Ramos (cell line): ENCODE data around the gene TACC2.
"Not testable (repeated sequence)": the region's sequence is repeated elsewhere in the genome, so short reads cannot be mapped to it uniquely, and the experiment has no call there.

Source experiments
- in situ Hi-C: fragments of 300-500 bp; cut with MboI; formaldehyde crosslinking; loops from one replicate; pipeline ENCODE4 v1.14.3; 2022; ENCODE audit warnings: low sequenced_read_pairs; ENCODE audit not compliant: unreplicated experiment

The TACC2 gene

DNA sequence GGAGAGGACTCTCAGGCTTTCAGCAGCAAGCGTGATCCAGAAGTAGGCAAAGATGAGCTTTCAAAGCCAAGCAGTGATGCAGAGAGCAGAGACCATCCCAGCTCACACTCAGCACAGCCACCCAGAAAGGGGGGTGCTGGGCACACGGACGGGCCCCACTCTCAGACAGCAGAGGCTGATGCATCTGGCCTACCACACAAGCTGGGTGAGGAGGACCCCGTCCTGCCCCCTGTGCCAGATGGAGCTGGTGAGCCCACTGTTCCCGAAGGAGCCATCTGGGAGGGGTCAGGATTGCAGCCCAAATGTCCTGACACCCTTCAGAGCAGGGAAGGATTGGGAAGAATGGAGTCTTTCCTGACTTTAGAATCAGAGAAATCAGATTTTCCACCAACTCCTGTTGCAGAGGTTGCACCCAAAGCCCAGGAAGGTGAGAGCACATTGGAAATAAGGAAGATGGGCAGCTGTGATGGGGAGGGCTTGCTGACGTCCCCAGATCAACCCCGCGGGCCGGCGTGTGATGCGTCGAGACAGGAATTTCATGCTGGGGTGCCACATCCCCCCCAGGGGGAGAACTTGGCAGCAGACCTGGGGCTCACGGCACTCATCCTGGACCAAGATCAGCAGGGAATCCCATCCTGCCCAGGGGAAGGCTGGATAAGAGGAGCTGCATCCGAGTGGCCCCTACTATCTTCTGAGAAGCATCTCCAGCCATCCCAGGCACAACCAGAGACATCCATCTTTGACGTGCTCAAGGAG lies 95.5 kb downstream of the TACC2 start:
- in situ Hi-C loops = no loop called here

DNA sequence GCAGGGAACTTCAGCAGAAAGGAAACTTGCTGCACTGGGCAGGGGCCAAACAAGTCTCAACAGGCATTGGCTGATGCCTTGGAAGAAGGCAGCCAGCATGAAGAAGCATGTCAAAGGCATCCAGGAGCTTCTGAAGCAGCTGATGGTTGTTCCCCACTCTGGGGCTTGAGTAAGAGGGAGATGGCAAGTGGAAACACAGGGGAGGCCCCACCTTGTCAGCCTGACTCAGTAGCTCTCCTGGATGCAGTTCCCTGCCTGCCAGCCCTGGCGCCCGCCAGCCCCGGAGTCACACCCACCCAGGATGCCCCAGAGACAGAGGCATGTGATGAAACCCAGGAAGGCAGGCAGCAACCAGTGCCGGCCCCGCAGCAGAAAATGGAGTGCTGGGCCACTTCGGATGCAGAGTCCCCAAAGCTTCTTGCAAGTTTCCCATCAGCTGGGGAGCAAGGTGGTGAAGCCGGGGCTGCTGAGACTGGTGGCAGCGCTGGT lies 96.5 kb downstream of the TACC2 start:
- in situ Hi-C loops = no loop called here

DNA sequence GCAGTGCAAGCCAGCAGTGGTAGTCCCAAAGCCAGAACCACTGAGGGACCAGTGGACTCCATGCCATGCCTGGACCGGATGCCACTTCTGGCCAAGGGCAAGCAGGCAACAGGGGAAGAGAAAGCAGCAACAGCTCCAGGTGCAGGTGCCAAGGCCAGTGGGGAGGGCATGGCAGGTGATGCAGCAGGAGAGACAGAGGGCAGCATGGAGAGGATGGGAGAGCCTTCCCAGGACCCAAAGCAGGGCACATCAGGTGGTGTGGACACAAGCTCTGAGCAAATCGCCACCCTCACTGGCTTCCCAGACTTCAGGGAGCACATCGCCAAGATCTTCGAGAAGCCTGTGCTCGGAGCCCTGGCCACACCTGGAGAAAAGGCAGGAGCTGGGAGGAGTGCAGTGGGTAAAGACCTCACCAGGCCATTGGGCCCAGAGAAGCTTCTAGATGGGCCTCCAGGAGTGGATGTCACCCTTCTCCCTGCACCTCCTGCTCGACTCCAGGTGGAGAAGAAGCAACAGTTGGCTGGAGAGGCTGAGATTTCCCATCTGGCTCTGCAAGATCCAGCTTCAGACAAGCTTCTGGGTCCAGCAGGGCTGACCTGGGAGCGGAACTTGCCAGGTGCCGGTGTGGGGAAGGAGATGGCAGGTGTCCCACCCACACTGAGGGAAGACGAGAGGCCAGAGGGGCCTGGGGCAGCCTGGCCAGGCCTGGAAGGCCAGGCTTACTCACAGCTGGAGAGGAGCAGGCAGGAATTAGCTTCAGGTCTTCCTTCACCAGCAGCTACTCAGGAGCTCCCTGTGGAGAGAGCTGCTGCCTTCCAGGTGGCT lies 97.7 kb downstream of the TACC2 start:
- in situ Hi-C loops = no loop called here

GRCh38 chr10:122087436-122087835 lies 98.5 kb downstream of the TACC2 start:
- in situ Hi-C loops = no loop called here

- in situ Hi-C loops = no loop called here
Observed at GRCh38 chr10:122089311-122090017, 100.5 kb downstream of the TACC2 start.

DNA sequence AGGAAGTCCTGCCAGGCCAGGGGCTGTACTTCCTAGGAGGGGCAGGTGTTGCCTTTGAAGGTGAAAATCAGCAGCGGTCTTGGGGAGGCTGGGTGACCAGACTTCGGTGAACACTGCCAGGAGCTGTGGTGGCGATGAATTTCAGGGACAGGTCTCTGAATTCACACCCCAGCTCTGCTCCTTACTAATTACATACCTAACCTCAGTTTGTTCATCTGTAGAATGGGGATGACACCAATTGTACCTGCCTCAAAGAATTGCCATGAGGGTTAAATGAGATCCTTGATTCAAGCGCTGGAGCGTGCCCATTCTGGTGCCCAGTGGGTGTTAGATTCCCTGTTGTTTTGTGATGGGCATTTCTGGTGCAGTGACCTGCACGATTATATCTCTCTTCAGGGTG lies 102.8 kb downstream of the TACC2 start:
- in situ Hi-C loops = no loop called here

DNA sequence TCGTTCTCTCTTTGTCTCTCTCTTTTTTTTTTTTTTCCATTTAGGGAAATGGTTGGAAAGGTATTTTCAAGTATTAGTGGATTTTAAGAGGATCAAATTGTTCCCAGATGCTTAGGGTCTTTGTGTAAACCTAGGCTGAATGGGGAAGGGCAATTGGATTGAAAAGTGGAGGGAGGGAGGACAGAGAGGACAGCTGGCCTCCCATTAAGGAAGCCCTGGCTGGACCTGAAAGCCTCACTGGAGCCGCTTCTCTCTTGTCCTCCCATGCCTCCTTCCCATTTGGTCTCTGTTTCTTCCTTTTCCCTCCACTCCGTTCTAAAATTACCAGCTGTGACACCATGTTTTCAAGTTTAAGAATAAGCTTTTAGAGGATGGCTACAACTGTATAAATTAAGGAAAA lies 104.1 kb downstream of the TACC2 start:
- in situ Hi-C loops = no loop called here

GRCh38 chr10:122096181-122096580 lies 107.2 kb downstream of the TACC2 start:
- in situ Hi-C loops = not testable (repeated sequence)

- in situ Hi-C loops = no loop called here
Observed at GRCh38 chr10:122096705-122097104, 107.7 kb downstream of the TACC2 start.

DNA sequence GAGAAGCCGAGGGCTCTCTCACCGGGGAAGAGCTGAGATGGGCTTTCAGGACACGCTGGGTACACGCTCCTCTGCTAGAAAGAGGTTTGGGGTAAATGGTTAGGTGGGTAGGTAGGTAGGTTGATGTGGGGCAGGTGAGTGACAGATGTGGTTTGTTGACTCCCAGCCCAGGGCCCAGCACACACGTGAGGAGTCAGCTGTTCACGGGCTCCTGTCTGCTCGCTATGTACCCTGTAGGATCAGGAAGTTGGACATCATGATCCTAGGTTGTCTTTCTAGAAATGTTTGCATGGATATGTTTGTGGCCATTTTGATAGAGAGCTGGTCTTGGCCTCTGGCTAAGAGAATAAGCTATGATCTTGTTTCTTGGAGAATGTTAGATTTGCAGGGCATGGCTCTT lies 109.0 kb downstream of the TACC2 start:
- in situ Hi-C loops = no loop called here

- in situ Hi-C loops = no loop called here
Observed at GRCh38 chr10:122098924-122099323, 110.0 kb downstream of the TACC2 start.

DNA sequence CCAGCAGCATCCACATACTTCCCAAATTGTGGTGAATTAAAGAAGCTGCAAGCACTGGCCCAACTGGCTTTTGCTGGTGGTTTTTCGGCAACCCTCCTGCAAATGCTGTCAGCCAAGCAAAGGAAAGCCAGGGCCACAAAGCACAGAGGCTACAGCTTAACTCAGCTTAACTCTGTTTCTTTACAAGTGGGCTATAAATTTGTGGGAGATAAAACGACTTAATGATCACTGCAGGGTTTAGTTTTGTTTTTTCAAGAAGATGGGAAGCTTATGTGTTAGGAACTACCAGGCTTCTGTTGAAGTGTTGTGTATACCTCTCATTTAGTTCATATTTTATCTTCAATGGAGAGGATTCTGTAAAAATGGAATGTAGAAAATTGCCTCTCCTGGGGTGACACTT lies 110.6 kb downstream of the TACC2 start:
- in situ Hi-C loops = no loop called here

DNA sequence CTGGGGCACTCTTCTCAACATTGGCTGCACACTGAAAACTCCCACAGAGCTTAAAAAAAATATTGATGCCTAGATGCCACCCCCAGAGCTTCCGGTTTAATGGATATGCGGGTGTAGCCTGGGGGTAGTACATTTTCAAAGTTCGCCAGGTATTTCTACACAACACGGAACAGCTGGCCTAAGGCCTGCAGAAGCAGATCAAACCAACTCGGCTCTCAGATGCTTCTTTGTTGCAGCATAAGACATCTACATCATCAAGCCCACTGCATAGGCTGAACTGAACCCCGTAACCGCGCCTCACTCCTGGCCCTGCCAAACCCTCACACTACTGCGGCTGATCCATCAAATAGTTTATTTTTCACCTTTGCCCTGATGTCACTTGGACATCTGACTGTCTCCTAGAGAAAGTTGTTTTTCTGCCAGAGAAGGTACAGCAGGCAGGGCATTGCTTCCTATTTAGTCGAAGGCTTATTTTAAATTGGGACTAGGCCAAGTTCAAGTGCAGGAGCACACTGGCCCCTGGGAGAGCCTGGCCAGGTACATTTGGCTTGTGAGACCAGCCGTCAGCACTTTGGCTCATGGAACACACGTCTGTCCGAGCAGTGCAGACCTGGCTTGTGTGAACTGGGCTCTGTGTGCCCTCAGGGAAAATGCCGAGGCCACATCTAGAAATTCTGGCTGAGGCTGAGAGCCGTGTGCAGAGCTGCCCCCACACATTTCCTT lies 113.3 kb downstream of the TACC2 start:
- in situ Hi-C loops = no loop called here

DNA sequence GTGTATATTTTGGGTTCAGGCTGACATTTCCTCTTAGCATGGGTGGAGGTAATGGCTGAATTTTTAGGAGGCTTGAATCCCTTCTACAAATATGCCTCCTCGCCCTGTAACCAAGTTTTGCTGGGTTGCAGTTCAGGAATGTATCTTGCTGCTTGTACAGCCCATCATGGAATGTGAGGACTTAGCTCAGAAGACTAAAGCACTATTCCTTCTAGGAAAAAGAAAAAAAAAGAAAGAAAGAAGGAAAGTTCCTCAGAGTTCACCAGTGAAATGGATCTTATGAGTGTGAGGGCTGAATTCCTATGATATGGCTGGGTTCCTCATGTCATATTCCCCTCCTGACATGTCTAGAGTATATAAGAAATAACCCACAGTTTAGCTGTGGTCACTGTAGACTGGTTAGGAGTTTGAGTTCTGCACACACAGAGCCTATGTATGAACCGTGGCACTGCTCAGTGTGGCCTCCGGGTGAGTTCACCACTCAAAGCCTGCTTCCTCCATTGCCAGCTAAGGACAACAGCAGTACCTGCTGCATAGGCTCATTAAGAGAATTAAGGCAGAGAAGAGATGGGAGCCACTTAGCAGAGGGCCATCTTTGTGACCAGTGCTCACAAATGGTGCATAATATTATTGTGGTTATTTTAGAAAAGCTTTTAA lies 114.0 kb downstream of the TACC2 start:
- in situ Hi-C loops = no loop called here

DNA sequence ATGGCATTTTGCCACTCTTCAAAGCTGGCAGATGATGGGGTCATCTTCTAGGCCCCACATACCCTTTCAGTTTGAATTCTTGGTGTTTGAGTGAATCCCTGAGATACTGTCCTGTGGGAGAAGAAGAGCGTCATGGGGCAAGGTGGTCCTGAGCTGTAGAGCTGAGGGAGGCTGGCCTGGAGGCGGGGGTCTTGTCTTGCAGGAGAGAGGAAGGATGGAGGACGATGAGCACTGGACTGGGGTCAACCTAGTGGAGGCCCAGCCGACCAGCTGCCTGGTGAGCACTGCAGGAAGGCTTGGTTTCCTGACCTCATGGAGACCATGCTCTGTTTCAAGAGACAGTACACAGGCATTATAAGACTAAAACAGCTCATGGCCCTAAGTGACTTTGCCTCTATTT lies 114.6 kb downstream of the TACC2 start:
- in situ Hi-C loops = no loop called here

- in situ Hi-C loops = not testable (repeated sequence)
Observed at GRCh38 chr10:122108786-122109185, 119.8 kb downstream of the TACC2 start.

GRCh38 chr10:122112021-122112616 lies 123.2 kb downstream of the TACC2 start:
- in situ Hi-C loops = no loop called here

GRCh38 chr10:122112625-122113160 lies 123.7 kb downstream of the TACC2 start:
- in situ Hi-C loops = no loop called here
